ENCODE results near the gene DIS3L2. TPM values are rescaled to one million over a fixed set of nuclear protein-coding genes. Genes with fewer than 3 reads are reported as not detected.
"Not testable (repeated sequence)": the region's sequence is repeated elsewhere in the genome, so short reads cannot be mapped to it uniquely, and the experiment has no call there.

Gene DIS3L2
- total RNA-seq, 1 donor from 2014 or later = 18.6 TPM

DNA sequence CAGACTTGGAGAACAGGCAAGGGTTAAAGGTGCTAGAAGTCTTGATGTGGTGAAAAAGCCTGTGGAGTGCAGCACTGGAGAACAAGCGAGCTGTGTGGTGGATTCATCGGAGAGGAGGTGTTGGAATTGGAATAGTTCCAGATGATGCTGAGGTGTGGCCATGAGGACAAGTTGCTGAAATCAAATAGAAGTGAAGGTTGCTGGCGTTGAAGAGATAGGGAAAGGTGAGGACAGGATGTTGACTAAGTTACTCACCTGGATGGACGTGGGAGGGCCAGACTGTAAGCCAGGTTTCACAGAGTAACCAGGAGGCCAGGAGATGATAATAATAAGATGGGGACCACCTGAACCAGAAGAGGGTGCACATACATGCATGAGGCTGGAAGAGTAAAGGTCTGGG lies 173.4 kb downstream of the DIS3L2 start:
- no peak for DNase-seq (ENCODE audit: low spot score)
- intact Hi-C loops (cut with DNase I) = no loop called here

DNA sequence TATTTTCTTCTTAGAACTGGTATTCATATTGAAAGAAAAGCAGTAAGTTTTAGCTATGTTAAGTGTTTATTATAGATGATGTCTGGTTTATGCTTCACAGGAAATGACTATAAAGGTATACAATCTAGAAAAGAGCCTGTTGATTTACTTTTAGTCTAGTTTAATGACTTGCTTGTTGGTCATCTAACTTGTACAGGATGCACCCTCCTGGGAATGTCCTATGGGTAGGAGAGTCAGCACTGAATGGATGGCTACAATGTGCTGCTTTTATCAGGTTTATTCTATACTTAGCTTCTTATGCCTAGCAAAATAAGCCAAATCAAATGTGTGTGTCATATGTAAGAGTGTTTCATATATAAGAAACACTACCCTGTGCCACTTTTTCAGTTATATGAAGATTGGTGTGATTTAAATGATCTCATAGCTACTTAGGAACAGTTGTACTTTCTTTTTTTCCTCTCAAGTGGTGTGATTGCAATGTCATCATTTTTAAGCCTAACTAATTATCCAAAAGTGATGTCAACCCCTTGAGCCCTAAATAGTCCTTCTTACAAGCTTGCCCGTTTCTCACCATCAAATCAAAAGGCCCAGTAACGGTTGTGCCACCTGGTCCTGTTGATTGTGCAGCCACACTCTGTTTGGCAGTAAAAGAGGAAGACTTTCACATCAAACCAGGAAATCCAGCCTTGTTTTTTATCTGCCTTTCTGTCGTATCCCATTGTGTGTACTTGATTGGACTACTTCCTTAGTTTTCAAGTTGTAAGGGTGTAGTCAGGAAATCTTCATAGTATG lies 176.0 kb downstream of the DIS3L2 start:
- DNase-seq (ENCODE audit: low spot score) = no peak
- intact Hi-C loops (cut with DNase I) = no loop called here

DNA sequence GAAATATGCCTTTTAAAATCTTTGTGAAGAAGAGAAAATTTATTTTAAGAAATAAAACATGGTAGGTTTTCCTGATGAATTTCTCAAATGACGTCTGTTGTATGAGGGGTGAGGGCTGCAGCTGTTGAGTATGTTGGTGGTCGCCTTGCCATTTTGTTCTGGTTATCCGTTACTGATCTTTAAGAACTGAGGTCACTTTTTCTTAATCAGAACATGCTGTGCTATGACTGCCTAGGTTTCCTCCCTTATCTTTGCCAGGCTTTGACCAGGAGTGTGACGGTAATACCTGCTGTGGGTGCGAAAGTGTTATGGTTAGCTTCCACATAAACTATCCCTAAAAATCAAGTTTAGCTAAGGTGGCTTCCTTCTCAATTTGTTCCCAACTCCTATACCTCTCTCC lies 176.9 kb downstream of the DIS3L2 start:
- intact Hi-C loops (cut with DNase I) = no loop called here
- DNase-seq (ENCODE audit: low spot score) = no peak

- DNase-seq (ENCODE audit: low spot score) = no peak
- intact Hi-C loops (cut with DNase I) = no loop called here
Measured at GRCh38 chr2:232139171-232139594, 177.7 kb downstream of the DIS3L2 start.

- intact Hi-C loops (cut with DNase I) = no loop called here
- DNase-seq (ENCODE audit: low spot score) = no peak
Measured at GRCh38 chr2:232139786-232140562, 178.5 kb downstream of the DIS3L2 start.

DNA sequence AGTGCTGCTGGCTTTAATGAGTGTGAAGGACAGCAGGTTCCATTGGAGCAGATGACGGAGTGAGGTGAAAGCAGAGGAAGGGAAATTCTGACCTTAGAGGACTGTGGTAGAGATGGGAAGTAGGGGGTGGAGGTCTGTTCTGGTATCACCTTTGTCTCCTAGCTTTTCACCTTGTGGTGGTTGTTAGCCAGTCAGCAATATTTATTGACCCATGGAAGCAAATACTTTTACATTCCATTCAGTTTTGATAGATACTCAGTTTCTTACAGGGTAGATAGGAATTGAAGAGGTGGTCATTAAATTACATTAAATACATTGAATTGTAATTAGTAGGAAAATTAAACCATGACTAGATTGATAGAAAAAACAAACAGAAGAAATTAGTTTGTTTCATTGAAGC lies 180.1 kb downstream of the DIS3L2 start:
- intact Hi-C loops (cut with DNase I) = no loop called here
- no peak for DNase-seq (ENCODE audit: low spot score)

DNA sequence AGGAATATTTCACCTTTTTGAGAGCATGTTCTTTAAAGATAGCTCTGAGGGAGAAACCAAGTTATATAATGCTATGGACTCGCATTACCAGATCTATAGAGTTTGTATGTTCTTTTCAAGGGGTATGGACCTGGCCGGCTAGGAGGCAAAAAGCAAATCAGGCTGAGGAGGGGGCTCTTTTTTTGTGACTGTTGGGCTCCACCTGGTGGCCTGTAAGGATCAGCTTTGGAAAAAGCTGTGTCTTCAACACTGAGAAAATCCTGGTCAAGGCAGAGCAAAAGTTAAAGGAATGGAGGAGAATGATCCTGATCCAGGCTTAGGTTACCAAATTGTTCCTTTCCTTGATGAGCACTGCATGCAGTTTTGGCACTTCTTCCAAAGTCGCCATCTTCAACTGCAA lies 180.5 kb downstream of the DIS3L2 start:
- intact Hi-C loops (cut with DNase I) = loop anchor here (1.0 kb wide), 1 partner anchor 217 kb away; no protein-coding TSS in a partner anchor
- no peak for DNase-seq (ENCODE audit: low spot score)

DNA sequence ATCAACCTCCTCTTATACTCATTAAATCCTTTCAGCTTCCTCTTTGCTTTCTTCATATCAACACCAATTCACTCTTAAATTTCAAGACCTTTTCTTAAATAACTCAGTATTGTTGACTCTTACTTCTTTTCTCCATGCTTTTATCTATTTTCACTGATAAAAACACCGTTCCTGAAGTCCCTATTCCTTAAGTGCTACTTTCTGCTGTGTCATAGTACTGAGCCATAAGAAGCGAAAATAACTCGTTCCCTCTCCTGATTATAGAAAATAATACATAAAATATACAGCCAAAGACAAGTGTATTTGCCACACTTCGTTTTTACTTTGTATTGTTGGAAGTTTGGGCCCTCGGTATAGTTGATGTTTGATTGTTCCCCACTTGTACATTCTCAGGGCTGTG lies 181.0 kb downstream of the DIS3L2 start:
- DNase-seq (ENCODE audit: low spot score) = no peak
- intact Hi-C loops (cut with DNase I) = loop anchor here (1.0 kb wide), 1 partner anchor 217 kb away; no protein-coding TSS in a partner anchor

- intact Hi-C loops (cut with DNase I) = no loop called here
Measured at GRCh38 chr2:232146294-232146693, 184.8 kb downstream of the DIS3L2 start.

DNA sequence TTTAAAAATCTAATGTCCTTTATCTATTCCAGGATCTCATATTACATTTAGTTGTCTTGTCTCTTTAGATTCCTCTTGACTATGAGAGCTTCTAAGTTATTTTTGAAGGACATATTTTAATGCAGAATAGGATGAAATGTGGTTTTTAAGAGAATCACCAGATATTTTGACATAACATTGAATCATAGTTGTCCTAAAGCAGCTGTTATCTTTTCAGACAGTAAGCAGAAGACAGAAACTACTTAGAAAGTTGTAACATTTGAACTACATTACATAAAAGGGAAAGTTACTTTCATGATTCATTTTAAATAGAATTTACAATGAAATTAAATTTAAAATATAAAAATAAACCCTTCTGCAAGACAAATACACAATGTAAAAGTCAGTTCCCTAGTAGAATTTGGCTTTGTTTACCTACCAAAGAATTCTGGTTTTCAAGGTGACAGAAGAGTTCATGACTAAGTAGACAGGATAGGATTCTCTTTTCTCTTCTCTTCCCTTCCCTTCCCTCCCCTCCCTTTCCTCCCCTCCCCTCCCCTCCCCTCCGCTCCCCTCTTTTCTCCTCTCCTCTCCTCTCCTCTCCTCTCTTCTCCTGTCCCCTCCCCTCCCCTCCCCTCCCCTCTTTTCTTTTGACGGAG lies 186.0 kb downstream of the DIS3L2 start:
- DNase-seq (ENCODE audit: low spot score) = no peak
- intact Hi-C loops (cut with DNase I) = no loop called here

More at GRCh38 chr2:232146294-232146693, 184.8 kb downstream of the DIS3L2 start:
- DNase-seq (ENCODE audit: low spot score) = no peak

- intact Hi-C loops (cut with DNase I) = no loop called here
- DNase-seq (ENCODE audit: low spot score) = no peak
Measured at GRCh38 chr2:232162187-232162586, 200.7 kb downstream of the DIS3L2 start.

DNA sequence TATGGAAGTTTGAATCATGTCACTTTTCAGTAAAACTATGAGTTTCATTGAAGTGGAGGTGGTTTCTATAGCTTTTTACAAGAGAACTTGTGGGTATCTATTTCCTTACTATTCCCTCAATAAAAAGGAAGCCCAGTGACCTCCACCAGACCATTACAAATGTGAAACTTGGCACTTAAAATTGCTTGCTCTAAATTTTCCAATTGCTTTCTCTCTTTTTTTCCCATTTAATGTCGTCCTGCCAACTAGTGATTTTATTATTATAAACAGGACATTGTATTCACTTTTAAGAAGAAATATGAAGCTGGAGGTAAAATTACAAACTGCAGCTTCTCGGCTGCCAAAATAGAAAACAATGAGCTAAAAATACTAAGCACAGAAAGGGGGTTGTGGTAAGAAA lies 208.9 kb downstream of the DIS3L2 start:
- DNase-seq (ENCODE audit: low spot score) = no peak

DNA sequence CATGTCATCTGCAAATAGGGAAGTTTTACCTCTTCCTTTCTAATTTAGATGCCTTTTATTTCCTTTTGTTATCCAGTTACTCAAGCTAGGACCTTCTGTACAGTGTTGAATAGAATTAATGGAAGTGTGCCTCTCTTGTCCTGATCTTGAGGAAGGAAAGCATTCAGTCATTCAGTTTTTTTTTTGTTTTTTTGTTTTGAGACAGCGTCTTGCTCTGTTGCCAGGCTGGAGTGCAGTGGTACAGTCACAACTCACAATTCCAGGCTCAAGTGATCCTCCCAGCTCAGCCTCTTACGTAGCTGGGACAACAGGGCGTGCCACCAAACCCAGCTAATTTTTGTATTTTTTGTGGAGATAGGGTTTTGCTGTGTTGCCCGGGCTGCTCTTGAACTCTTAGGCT lies 213.1 kb downstream of the DIS3L2 start:
- DNase-seq (ENCODE audit: low spot score) = no peak
- intact Hi-C loops (cut with DNase I) = no loop called here

More for the DNA sequence above, 208.9 kb downstream of the DIS3L2 start:
- intact Hi-C loops (cut with DNase I) = no loop called here

- DNase-seq (ENCODE audit: low spot score); intact Hi-C loops (cut with DNase I): not testable (repeated sequence)
Measured at GRCh38 chr2:232176587-232176986, 215.1 kb downstream of the DIS3L2 start.

GRCh38 chr2:232183279-232183678 lies 221.8 kb downstream of the DIS3L2 start:
- no peak for DNase-seq (ENCODE audit: low spot score)
- intact Hi-C loops (cut with DNase I) = no loop called here

DNA sequence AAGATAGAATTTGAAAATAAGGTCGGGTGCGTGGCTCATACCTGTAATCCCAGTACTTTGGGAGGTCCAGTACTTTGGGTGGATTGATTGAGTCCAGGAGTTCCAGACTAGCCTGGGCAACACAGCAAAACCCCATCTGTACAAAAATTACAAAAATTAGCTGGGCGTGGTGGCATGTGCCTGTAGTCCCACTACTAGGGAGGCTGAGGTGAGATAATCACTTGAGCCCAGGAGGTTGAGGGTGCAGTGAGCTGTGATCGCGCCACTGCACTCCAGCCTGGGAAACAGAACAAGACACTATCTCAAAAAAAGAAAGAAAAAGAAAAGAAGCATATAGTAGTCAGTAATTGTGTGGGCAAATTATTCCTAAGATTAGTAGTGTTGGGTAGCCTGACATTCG lies 222.8 kb downstream of the DIS3L2 start:
- intact Hi-C loops (cut with DNase I) = no loop called here
- no peak for DNase-seq (ENCODE audit: low spot score)

DNA sequence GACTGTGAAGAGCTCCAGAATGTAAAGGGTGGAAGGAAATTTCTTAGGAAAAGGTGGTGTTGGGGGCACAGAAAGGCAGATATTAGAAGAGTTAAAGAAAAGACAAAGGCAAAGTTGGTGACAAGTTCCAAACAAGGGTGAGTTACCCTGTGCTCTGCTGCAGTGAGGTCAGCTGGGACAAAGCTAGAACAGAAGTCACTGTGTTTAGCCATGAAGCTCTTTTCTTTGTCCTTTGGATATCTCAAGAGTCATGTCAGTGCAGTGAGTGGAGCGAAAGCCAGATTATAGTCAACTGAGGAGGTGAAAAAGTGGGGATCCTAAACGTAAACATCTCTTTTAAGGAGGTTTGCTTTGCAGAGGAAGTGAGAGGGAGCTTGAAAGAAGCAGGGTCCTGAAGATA lies 229.3 kb downstream of the DIS3L2 start:
- no peak for DNase-seq (ENCODE audit: low spot score)
- intact Hi-C loops (cut with DNase I) = no loop called here

- no peak for DNase-seq (ENCODE audit: low spot score)
- intact Hi-C loops (cut with DNase I) = no loop called here
Measured at GRCh38 chr2:232195487-232195886, 234.0 kb downstream of the DIS3L2 start.

GRCh38 chr2:232196802-232197201 lies 235.3 kb downstream of the DIS3L2 start:
- intact Hi-C loops (cut with DNase I) = no loop called here
- DNase-seq (ENCODE audit: low spot score) = no peak

GRCh38 chr2:232200195-232200594 lies 238.7 kb downstream of the DIS3L2 start:
- intact Hi-C loops (cut with DNase I) = no loop called here
- DNase-seq (ENCODE audit: low spot score) = no peak

Measured in cardiac septum (tissue), 1 donor.